HepG2 (cell line): ENCODE measurements around the gene TASOR. TPM values are rescaled to one million over a fixed set of nuclear protein-coding genes. Genes with fewer than 3 reads are reported as not detected.

Source experiments
- CREBL2 ChIP-seq: sonication (generic); formaldehyde crosslinking; IDR thresholded peaks from 2 replicates; pipeline ENCODE4 v1.8.1; 2023; ENCODE audit warnings: missing genetic modification reagents, mild to moderate bottlenecking, borderline replicate concordance
- FIP1L1 ChIP-seq: fragments of 200-400 bp; formaldehyde crosslinking; IDR thresholded peaks from 2 replicates; pipeline ENCODE4 v1.6.1; 2018; ENCODE audit warnings: low read depth, mild to moderate bottlenecking, low read length, moderate library complexity, borderline replicate concordance; ENCODE audit not compliant: insufficient read depth
- HMG20A ChIP-seq: IDR thresholded peaks from 2 replicates; pipeline ENCODE4 v1.6.1; 2016; ENCODE audit warnings: borderline replicate concordance
- NFE2L2 ChIP-seq: fragments of 150-350 bp; IDR thresholded peaks from 2 replicates; pipeline ENCODE4 v1.6.1; 2014; ENCODE audit warnings: low read length
- PAWR ChIP-seq: sonication (generic); formaldehyde crosslinking; IDR thresholded peaks from 2 replicates; pipeline ENCODE4 v1.4.0; 2020; ENCODE audit warnings: missing genetic modification reagents, mild to moderate bottlenecking, borderline replicate concordance
- POLR2G ChIP-seq: fragments of 200-400 bp; formaldehyde crosslinking; IDR thresholded peaks from 2 replicates; pipeline ENCODE4 v1.6.1; 2018; ENCODE audit warnings: mild to moderate bottlenecking, low read depth, low read length, moderate library complexity
- PRMT3 ChIP-seq: sonication (generic); formaldehyde crosslinking; IDR thresholded peaks from 2 replicates; pipeline ENCODE4 v1.8.1; 2022; ENCODE audit warnings: low read depth, mild to moderate bottlenecking, moderate library complexity, missing genetic modification reagents, borderline replicate concordance
- RFX3 ChIP-seq: IDR thresholded peaks from 2 replicates; pipeline ENCODE4 v1.6.1; 2016; ENCODE audit warnings: missing biosample characterization, missing genetic modification reagents
- RFXAP ChIP-seq: sonication (generic); formaldehyde crosslinking; IDR thresholded peaks from 2 replicates; pipeline ENCODE4 v1.4.0; 2020; ENCODE audit warnings: missing genetic modification reagents, borderline replicate concordance
- SETDB1 ChIP-seq: sonication (generic); formaldehyde crosslinking; IDR thresholded peaks from 2 replicates; pipeline ENCODE4 v1.5.1; 2020; ENCODE audit warnings: missing genetic modification reagents, mild to moderate bottlenecking, borderline replicate concordance
- SIN3B ChIP-seq: fragments of 150-350 bp; IDR thresholded peaks from 2 replicates; pipeline ENCODE4 v1.6.1; 2014; ENCODE audit warnings: low read length
- XBP1 ChIP-seq: sonication (generic); formaldehyde crosslinking; IDR thresholded peaks from 2 replicates; pipeline ENCODE4 v1.5.0; 2020; ENCODE audit warnings: missing genetic modification reagents
- YEATS2 ChIP-seq: sonication (generic); formaldehyde crosslinking; IDR thresholded peaks from 2 replicates; pipeline ENCODE4 v1.4.0; 2020; ENCODE audit warnings: missing genetic modification reagents, borderline replicate concordance
- ZNF234 ChIP-seq: sonication (generic); formaldehyde crosslinking; conservative IDR thresholded peaks from 2 replicates; pipeline ENCODE4 v1.5.1; 2020; ENCODE audit warnings: mild to moderate bottlenecking, missing genetic modification reagents
- ZNF563 ChIP-seq: sonication (generic); formaldehyde crosslinking; IDR thresholded peaks from 2 replicates; pipeline ENCODE4 v1.8.0; 2022; ENCODE audit warnings: mild to moderate bottlenecking, moderate library complexity, missing genetic modification reagents
- ZNF609 ChIP-seq: sonication (generic); formaldehyde crosslinking; IDR thresholded peaks from 2 replicates; pipeline ENCODE4 v1.4.0; 2020; ENCODE audit warnings: mild to moderate bottlenecking, missing genetic modification reagents, borderline replicate concordance
- ZNF782 ChIP-seq: sonication (generic); formaldehyde crosslinking; IDR thresholded peaks from 2 replicates; pipeline ENCODE4 v1.4.0; 2020; ENCODE audit warnings: missing genetic modification reagents, mild to moderate bottlenecking, borderline replicate concordance
- polyA plus RNA-seq, 8 experiments: library from polyadenylated mRNA; depleted of rRNA in 3 of 8; stranded (reverse) in 7 of 8; unstranded in 1 of 8; fragments of >200 nt; fragmentation: Illumina TruSeq in 4 of 8; extraction: Trizol in 4 of 8; gene quantifications; 2 replicates each; pipeline versions ENCODE4 v1.2.1 to v1.2.3, GENCODE V29; 2011 to 2016; ENCODE audit warnings: low read depth in 4 of 8, missing spikeins in 1 of 8, mixed read lengths in 1 of 8; ENCODE audit not compliant: insufficient read depth in 1 of 8
- total RNA-seq, 5 experiments: library from RNA; depleted of rRNA; stranded (reverse); fragments of >200 nt; fragmentation: Illumina TruSeq; extraction: Trizol; gene quantifications; 2 replicates each; pipeline ENCODE4 v1.2.3, GENCODE V29; 2016; ENCODE audit warnings: low read depth in 1 of 5
- TF ChIP-seq, protein P1 (sequence below): sonication (generic); formaldehyde crosslinking; conservative IDR thresholded peaks from 2 replicates; pipeline ENCODE4 v1.4.0; 2020; ENCODE audit warnings: mild to moderate bottlenecking, missing genetic modification reagents, moderate library complexity
- TF ChIP-seq, protein P2 (sequence below): sonication (generic); formaldehyde crosslinking; IDR thresholded peaks from 2 replicates; pipeline ENCODE4 v1.8.0; 2022; ENCODE audit warnings: missing genetic modification reagents, mild to moderate bottlenecking, borderline replicate concordance

TASOR gene
- total and polyA plus RNA-seq, 2 of the 13 experiments (the other 11 are each of a cell fraction or from before 2014, with no cell fraction given) = 20.1 to 32.5 TPM

DNA sequence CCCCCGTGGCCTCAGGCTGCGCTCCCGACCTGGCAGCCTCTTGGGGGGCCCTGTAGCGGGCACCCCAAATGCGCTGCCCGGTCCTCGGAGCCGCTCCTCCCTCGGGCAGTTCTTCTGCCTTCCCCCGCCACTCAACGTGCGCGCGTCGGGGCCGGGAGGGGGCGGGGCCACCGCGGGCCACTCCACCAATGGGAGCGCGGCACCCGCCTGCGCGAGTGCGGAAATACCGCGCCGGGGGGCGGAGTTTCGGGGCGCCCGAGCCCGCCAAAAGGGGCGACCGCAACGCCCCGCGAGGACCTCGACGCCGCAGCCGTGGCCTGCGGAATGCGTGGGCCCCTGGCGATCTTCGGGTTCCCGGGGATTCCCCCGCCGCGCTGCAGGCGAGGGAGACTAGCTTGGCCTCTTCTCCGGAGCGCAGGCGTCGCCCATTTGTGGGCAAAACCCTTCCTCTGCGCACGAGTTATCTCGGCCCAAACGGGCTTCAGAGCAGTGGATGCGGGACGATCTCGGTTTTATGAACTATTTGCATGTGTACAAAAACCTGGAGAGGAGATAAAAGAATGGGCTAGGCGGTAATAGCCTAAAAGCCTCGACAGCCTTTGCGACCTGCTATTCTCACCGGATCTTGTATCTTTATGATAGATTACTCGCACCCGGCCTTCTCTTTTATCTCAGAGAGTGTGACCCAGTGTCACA, at the start of gene TASOR (continued):
- TF ChIP-seq, protein P1, sequence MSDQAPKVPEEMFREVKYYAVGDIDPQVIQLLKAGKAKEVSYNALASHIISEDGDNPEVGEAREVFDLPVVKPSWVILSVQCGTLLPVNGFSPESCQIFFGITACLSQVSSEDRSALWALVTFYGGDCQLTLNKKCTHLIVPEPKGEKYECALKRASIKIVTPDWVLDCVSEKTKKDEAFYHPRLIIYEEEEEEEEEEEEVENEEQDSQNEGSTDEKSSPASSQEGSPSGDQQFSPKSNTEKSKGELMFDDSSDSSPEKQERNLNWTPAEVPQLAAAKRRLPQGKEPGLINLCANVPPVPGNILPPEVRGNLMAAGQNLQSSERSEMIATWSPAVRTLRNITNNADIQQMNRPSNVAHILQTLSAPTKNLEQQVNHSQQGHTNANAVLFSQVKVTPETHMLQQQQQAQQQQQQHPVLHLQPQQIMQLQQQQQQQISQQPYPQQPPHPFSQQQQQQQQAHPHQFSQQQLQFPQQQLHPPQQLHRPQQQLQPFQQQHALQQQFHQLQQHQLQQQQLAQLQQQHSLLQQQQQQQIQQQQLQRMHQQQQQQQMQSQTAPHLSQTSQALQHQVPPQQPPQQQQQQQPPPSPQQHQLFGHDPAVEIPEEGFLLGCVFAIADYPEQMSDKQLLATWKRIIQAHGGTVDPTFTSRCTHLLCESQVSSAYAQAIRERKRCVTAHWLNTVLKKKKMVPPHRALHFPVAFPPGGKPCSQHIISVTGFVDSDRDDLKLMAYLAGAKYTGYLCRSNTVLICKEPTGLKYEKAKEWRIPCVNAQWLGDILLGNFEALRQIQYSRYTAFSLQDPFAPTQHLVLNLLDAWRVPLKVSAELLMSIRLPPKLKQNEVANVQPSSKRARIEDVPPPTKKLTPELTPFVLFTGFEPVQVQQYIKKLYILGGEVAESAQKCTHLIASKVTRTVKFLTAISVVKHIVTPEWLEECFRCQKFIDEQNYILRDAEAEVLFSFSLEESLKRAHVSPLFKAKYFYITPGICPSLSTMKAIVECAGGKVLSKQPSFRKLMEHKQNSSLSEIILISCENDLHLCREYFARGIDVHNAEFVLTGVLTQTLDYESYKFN = no peak; the same call in 1 of the 2 replicates
- TF ChIP-seq, protein P2, sequence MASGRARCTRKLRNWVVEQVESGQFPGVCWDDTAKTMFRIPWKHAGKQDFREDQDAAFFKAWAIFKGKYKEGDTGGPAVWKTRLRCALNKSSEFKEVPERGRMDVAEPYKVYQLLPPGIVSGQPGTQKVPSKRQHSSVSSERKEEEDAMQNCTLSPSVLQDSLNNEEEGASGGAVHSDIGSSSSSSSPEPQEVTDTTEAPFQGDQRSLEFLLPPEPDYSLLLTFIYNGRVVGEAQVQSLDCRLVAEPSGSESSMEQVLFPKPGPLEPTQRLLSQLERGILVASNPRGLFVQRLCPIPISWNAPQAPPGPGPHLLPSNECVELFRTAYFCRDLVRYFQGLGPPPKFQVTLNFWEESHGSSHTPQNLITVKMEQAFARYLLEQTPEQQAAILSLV (CRISPR knock-in tag) = 0 out of 2 replicates have a peak, but pooled peaks have one; percentile 17
- TF ChIP-seq YEATS2 (CRISPR knock-in tag) (peak; percentile 72; the same call in 1 of the 2 replicates), XBP1 (CRISPR knock-in tag) (no peak), ZNF782 (CRISPR knock-in tag) (peak; percentile 50; the same call in 1 of the 2 replicates), CREBL2 (CRISPR knock-in tag) (peak; percentile 73; the same call in 1 of the 2 replicates), HMG20A (no peak), NFE2L2 (no peak), POLR2G (peak; percentile 38), FIP1L1 (no peak), RFXAP (peak; percentile 85), SETDB1 (CRISPR knock-in tag) (peak; percentile 93; the same call in 1 of the 2 replicates), PAWR (CRISPR knock-in tag) (no peak), RFX3 (CRISPR knock-in tag) (no peak), SIN3B (no peak), ZNF563 (peak; percentile 85; the same call in 1 of the 2 replicates), ZNF234 (CRISPR knock-in tag) (peak; percentile 92; the same call in 1 of the 2 replicates), PRMT3 (CRISPR knock-in tag) (no peak), ZNF609 (CRISPR knock-in tag) (no peak)
